ENCODE data around the gene SLC35G4. TPM values are rescaled to one million over a fixed set of nuclear protein-coding genes. Genes with fewer than 3 reads are reported as not detected.

The SLC35G4 gene
- polyA plus RNA-seq, 3 donors: not detected

DNA sequence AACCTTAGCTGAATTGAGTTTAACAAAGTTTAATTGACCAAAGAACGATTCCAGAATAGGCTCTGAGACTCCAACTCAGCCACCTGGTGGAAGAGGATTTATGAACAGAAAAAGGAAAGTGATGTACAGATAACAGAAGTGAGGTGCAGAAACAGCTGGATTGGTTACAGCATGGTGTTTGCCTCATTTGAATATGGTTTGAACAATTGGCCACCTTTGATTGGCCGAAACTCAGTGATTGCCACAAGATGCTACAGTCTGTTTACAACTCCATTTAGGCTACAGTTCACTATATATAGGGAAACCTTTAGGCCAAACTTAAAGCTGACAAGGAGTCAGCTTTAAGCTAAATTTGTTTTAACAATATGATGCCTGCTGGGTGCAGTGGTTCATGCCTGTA, 28.1 kb upstream of the SLC35G4 start:
- no peak for TF ChIP-seq CTCF (IDR thresholded peaks at IDR 0.05)
- WGBS (ENCODE audit: insufficient coverage): 80% methylated on average over 2 of the region's 2 CpGs
- H3K36me3 ChIP-seq (replicated peaks in 1 of 2; ENCODE audit: control insufficient read depth in 1 of 2, insufficient read depth in 2 of 2, low read length in 2 of 2): no peaks in the 10 kb centered on the region
- H3K79me2 ChIP-seq (ENCODE audit: insufficient read depth, low read length): no peaks in the 10 kb centered on the region
- no peak overlapping the region for H3K27ac ChIP-seq (ENCODE audit: low read depth in 1 of 2, low read length in 2 of 2)
- no peak overlapping the region for H3K27ac Mint-ChIP-seq
- no peaks in the 10 kb centered on the region for H3K4me1 Mint-ChIP-seq
- no peaks in the 10 kb centered on the region for H3K27me3 Mint-ChIP-seq (ENCODE audit: low read depth in 3 of 3)
- no peak for DNase-seq
- H4K20me1 ChIP-seq (ENCODE audit: insufficient read depth, low read length): no peaks in the 10 kb centered on the region
- H3K4me3 Mint-ChIP-seq: no peak overlapping the region
- H3K9me3 ChIP-seq (replicated peaks in 1 of 2; ENCODE audit: control insufficient read depth in 1 of 2, insufficient read depth in 1 of 2, low read length in 2 of 2): no peaks in the 10 kb centered on the region
- no peak overlapping the region for H3K4me3 ChIP-seq (replicated peaks in 1 of 3; ENCODE audit: low read depth in 2 of 3, low read length in 3 of 3)
- H2AFZ ChIP-seq (ENCODE audit: insufficient read depth, low read depth, low read length, poor library complexity, severe bottlenecking): no peak overlapping the region
- no peak overlapping the region for H3K9ac ChIP-seq (ENCODE audit: insufficient read depth, low read length, poor library complexity, severe bottlenecking)
- H3K36me3 Mint-ChIP-seq: no peaks in the 10 kb centered on the region
- H3K27me3 ChIP-seq (ENCODE audit: control insufficient read depth in 2 of 2, insufficient read depth in 2 of 2, low read length in 2 of 2): no peaks in the 10 kb centered on the region
- intact Hi-C loops (cut with micrococcal nuclease): no loop called here
- H3K9me3 Mint-ChIP-seq: peaks cover 0 to 8% (median 0%) of the 10 kb centered on the region in 7 donors
- no peaks in the 10 kb centered on the region for H3K4me1 ChIP-seq (ENCODE audit: control insufficient read depth in 1 of 2, insufficient read depth in 2 of 2, low read length in 2 of 2)
- no peak overlapping the region for H3K4me2 ChIP-seq (replicated peaks; ENCODE audit: extremely low read depth, low read length, poor library complexity, severe bottlenecking)

DNA sequence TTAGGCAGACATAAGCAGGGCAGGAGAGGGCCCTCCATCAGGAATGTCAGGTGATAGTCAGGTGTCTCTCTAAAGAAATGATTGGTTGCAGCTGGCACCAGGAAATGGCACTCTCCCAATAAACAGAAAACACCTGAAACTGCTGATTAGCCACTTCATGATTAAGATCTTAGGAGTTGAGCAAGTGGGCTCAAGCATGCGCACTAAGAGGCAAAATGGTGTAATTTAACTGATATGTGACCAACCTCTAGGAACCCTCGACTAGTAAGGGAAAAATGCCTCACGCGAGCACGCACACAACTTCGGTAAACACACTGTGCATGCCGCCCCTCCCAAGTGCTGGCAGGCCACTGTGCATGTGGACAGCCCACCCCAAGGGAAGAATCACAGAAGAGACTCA, 23.8 kb upstream of the SLC35G4 start:
- H3K4me3 Mint-ChIP-seq: no peak overlapping the region
- Histone ChIP-seq H3K27ac (ENCODE audit: low read depth in 1 of 2, low read length in 2 of 2) (no peak overlapping the region), H3K4me3 (replicated peaks in 1 of 3; ENCODE audit: low read depth in 2 of 3, low read length in 3 of 3) (no peak overlapping the region), H2AFZ (ENCODE audit: insufficient read depth, low read depth, low read length, poor library complexity, severe bottlenecking) (no peak overlapping the region), H4K20me1 (ENCODE audit: insufficient read depth, low read length) (no peaks in the 10 kb centered on the region), H3K9ac (ENCODE audit: insufficient read depth, low read length, poor library complexity, severe bottlenecking) (no peak overlapping the region), H3K9me3 (replicated peaks in 1 of 2; ENCODE audit: control insufficient read depth in 1 of 2, insufficient read depth in 1 of 2, low read length in 2 of 2) (no peaks in the 10 kb centered on the region), H3K36me3 (replicated peaks in 1 of 2; ENCODE audit: control insufficient read depth in 1 of 2, insufficient read depth in 2 of 2, low read length in 2 of 2) (no peaks in the 10 kb centered on the region), H3K79me2 (ENCODE audit: insufficient read depth, low read length) (no peaks in the 10 kb centered on the region), H3K4me1 (ENCODE audit: control insufficient read depth in 1 of 2, insufficient read depth in 2 of 2, low read length in 2 of 2) (no peaks in the 10 kb centered on the region), H3K27me3 (ENCODE audit: control insufficient read depth in 2 of 2, insufficient read depth in 2 of 2, low read length in 2 of 2) (no peaks in the 10 kb centered on the region), H3K4me2 (replicated peaks; ENCODE audit: extremely low read depth, low read length, poor library complexity, severe bottlenecking) (no peak overlapping the region)
- H3K27me3 Mint-ChIP-seq (ENCODE audit: low read depth in 3 of 3): peaks cover 0 to 1% (median 0%) of the 10 kb centered on the region in 3 donors
- TF ChIP-seq CTCF (IDR thresholded peaks at IDR 0.05): no peak
- no peaks in the 10 kb centered on the region for H3K4me1 Mint-ChIP-seq
- peaks cover 0 to 9% (median 0%) of the 10 kb centered on the region in 7 donors for H3K9me3 Mint-ChIP-seq
- WGBS (ENCODE audit: insufficient coverage): 100% methylated on average over 3 of the region's 7 CpGs
- intact Hi-C loops (cut with micrococcal nuclease): no loop called here
- no peaks in the 10 kb centered on the region for H3K36me3 Mint-ChIP-seq
- H3K27ac Mint-ChIP-seq: peak overlapping the region in 1 of 7 donors; percentile 15
- DNase-seq: no peak
